ENCODE measurements around the gene IFFO2.

IFFO2 gene

GRCh38 chr1:18936814-18937481 is 19.5 kb downstream of the IFFO2 start:
- no peak for DNase-seq (ENCODE audit: low spot score)

- no peak for DNase-seq (ENCODE audit: low spot score)
Measured at GRCh38 chr1:18936471-18936813, 20.0 kb downstream of the IFFO2 start.

- no peak for DNase-seq (ENCODE audit: low spot score)
Measured at GRCh38 chr1:18934205-18935000, 22.1 kb downstream of the IFFO2 start.

- no peak for DNase-seq (ENCODE audit: low spot score)
Measured at GRCh38 chr1:18932879-18933278, 23.6 kb downstream of the IFFO2 start.

- DNase-seq (ENCODE audit: low spot score), result no peak
Measured at GRCh38 chr1:18932387-18932786, 24.1 kb downstream of the IFFO2 start.

- no peak for DNase-seq (ENCODE audit: low spot score)
Measured at GRCh38 chr1:18931730-18932129, 24.7 kb downstream of the IFFO2 start.

GRCh38 chr1:18929686-18930085 is 26.8 kb downstream of the IFFO2 start:
- DNase-seq (ENCODE audit: low spot score), result no peak

- no peak for DNase-seq (ENCODE audit: low spot score)
Measured at GRCh38 chr1:18928985-18929384, 27.5 kb downstream of the IFFO2 start.

- DNase-seq (ENCODE audit: low spot score), result no peak
Measured at GRCh38 chr1:18928406-18928805, 28.1 kb downstream of the IFFO2 start.

GRCh38 chr1:18927654-18928272 is 28.7 kb downstream of the IFFO2 start:
- DNase-seq (ENCODE audit: low spot score), result peak; percentile 68

- DNase-seq (ENCODE audit: low spot score), result peak; percentile 63
Measured at GRCh38 chr1:18927082-18927653, 29.3 kb downstream of the IFFO2 start.

- peak; percentile 81 for DNase-seq (ENCODE audit: low spot score)
Measured at GRCh38 chr1:18926315-18927081, 30.0 kb downstream of the IFFO2 start.

GRCh38 chr1:18925279-18925678 is 31.2 kb downstream of the IFFO2 start:
- DNase-seq (ENCODE audit: low spot score), result no peak

- DNase-seq (ENCODE audit: low spot score), result no peak
Measured at GRCh38 chr1:18924221-18924691, 32.2 kb downstream of the IFFO2 start.

- no peak for DNase-seq (ENCODE audit: low spot score)
Measured at GRCh38 chr1:18923756-18924211, 32.7 kb downstream of the IFFO2 start.

- no peak for DNase-seq (ENCODE audit: low spot score)
Measured at GRCh38 chr1:18922848-18923755, 33.4 kb downstream of the IFFO2 start.

GRCh38 chr1:18922319-18922726 is 34.2 kb downstream of the IFFO2 start:
- DNase-seq (ENCODE audit: low spot score), result no peak

- DNase-seq (ENCODE audit: low spot score), result no peak
Measured at GRCh38 chr1:18921516-18922251, 34.8 kb downstream of the IFFO2 start.

- DNase-seq (ENCODE audit: low spot score), result no peak
Measured at GRCh38 chr1:18920931-18921330, 35.5 kb downstream of the IFFO2 start.

- DNase-seq (ENCODE audit: low spot score), result no peak
Measured at GRCh38 chr1:18919956-18920355, 36.5 kb downstream of the IFFO2 start.

All from germinal center (tissue), 1 donor.